H1 (cell line): ENCODE data around the gene ZNF860. TPM values are rescaled to one million over a fixed set of nuclear protein-coding genes. Genes with fewer than 3 reads are reported as not detected.

Experiments
- CTCF ChIA-PET: fragments of 300-600 bp; sonication (Branson Sonifier 250); formaldehyde crosslinking; loops from one replicate; lab custom pipeline; 2021; ENCODE audit not compliant: partially characterized antibody; lab: Charles Lee
- POLR2A ChIA-PET: fragments of 300-600 bp; sonication (Branson Sonifier 250); formaldehyde crosslinking; loops from one replicate; lab custom pipeline; 2021; ENCODE audit warnings: inconsistent platforms; ENCODE audit not compliant: partially characterized antibody; lab: Charles Lee
- DNase-seq, 2 experiments: peaks; one replicate each; pipeline versions ENCODE4 v3.0.0 to v3.0.0-alpha.2; 2010 to 2022; ENCODE audit warnings: low spot score in 2 of 2, low read depth in 1 of 2, mixed read lengths in 1 of 2
- FAIRE-seq: peaks from 2 replicates; lab custom pipeline; 2011; peaks lifted over from hg19 to GRCh38; lab: Jason Lieb, UNC
- H2AFZ ChIP-seq: 2 replicates; pipeline ENCODE4 v1.8.1; 2012; ENCODE audit warnings: low read length, inconsistent platforms
- H2AK5ac ChIP-seq: 2 replicates; pipeline ENCODE4 v1.6.1; 2013; ENCODE audit warnings: low read depth, low read length
- H2BK120ac ChIP-seq: replicated peaks from 2 replicates; pipeline ENCODE3; 2013; ENCODE audit warnings: low read depth, low read length, inconsistent platforms
- H2BK12ac ChIP-seq: 2 replicates; pipeline ENCODE4 v1.6.1; 2013; ENCODE audit warnings: low read depth, low read length
- H2BK15ac ChIP-seq: 2 replicates; pipeline ENCODE4 v1.6.1; 2013; ENCODE audit warnings: low read length
- H2BK20ac ChIP-seq: 2 replicates; pipeline ENCODE4 v1.6.1; 2013; ENCODE audit warnings: low read length
- H2BK5ac ChIP-seq: 2 replicates; pipeline ENCODE4 v1.6.1; 2013; ENCODE audit warnings: low read depth, low read length
- H3K14ac ChIP-seq: 2 replicates; pipeline ENCODE4 v1.6.1; 2013; ENCODE audit warnings: inconsistent platforms; ENCODE audit not compliant: insufficient read length
- H3K18ac ChIP-seq: 2 replicates; pipeline ENCODE4 v1.6.1; 2013; ENCODE audit warnings: low read length; ENCODE audit errors: extremely low read depth
- H3K23ac ChIP-seq: 2 replicates; pipeline ENCODE4 v1.6.1; 2013; ENCODE audit warnings: inconsistent platforms; ENCODE audit not compliant: insufficient read length
- H3K23me2 ChIP-seq: 2 replicates; pipeline ENCODE4 v1.6.1; 2013; ENCODE audit warnings: low read depth, low read length
- H3K27ac ChIP-seq: 2 replicates; pipeline ENCODE4 v1.6.1; 2011; ENCODE audit warnings: low read depth, low read length, inconsistent platforms
- H3K27me3 ChIP-seq, 4 experiments: replicated peaks in 1 of 4; 1 replicate in 1 of 4; 2 replicates in 3 of 4; pipeline versions ENCODE4 v1.6.1 to v1.8.1; 2011 to 2013; ENCODE audit warnings: low read length in 3 of 4, mild to moderate bottlenecking in 3 of 4, inconsistent platforms in 2 of 4, mixed read lengths in 2 of 4, moderate library complexity in 1 of 4; ENCODE audit not compliant: control insufficient read depth in 3 of 4, insufficient read depth in 3 of 4; ENCODE audit errors: extremely low read depth in 1 of 4
- H3K36me3 ChIP-seq, 4 experiments: 2 replicates each; pipeline versions ENCODE4 v1.6.1 to v1.8.1; 2011 to 2013; ENCODE audit warnings: mild to moderate bottlenecking in 4 of 4, low read length in 3 of 4, moderate library complexity in 2 of 4, control low read depth in 1 of 4, inconsistent platforms in 1 of 4; ENCODE audit not compliant: insufficient read depth in 4 of 4, control insufficient read depth in 2 of 4
- H3K4ac ChIP-seq: replicated peaks from 2 replicates; pipeline ENCODE3; 2013; ENCODE audit warnings: low read length, low read depth, mixed read lengths, inconsistent platforms; ENCODE audit not compliant: insufficient read length
- H3K4me1 ChIP-seq, 4 experiments: replicated peaks in 1 of 4; 1 replicate in 1 of 4; 2 replicates in 3 of 4; pipeline versions ENCODE4 v1.6.1 to v1.8.1; 2011 to 2013; ENCODE audit warnings: low read length in 3 of 4, inconsistent platforms in 2 of 4, mixed read lengths in 1 of 4; ENCODE audit not compliant: insufficient read depth in 4 of 4, control insufficient read depth in 3 of 4
- H3K4me2 ChIP-seq, 2 experiments: 2 replicates each; pipeline versions ENCODE4 v1.6.1 to v1.8.1; 2011 to 2013; ENCODE audit warnings: low read depth in 2 of 2, low read length in 2 of 2, control low read depth in 1 of 2, inconsistent platforms in 1 of 2, mild to moderate bottlenecking in 1 of 2; ENCODE audit not compliant: insufficient read depth in 1 of 2
- H3K4me3 ChIP-seq, 4 experiments: fragments of 200-600, 300-600 bp in 1 of 4; sonication (generic), shearing (Covaris generic), sonication (Bioruptor Twin) in 1 of 4; 2 replicates each; pipeline versions ENCODE4 v1.5.1 to v1.8.1; 2011 to 2016; ENCODE audit warnings: low read length in 4 of 4, low read depth in 3 of 4, control low read depth in 2 of 4, inconsistent platforms in 2 of 4, mild to moderate bottlenecking in 2 of 4, mixed read lengths in 1 of 4, moderate library complexity in 1 of 4; ENCODE audit not compliant: insufficient read depth in 2 of 4; ENCODE audit errors: extremely low read depth in 1 of 4
- H3K56ac ChIP-seq: replicated peaks from 2 replicates; pipeline ENCODE3; 2013; ENCODE audit warnings: low read depth, mild to moderate bottlenecking, mixed read lengths, low read length, inconsistent platforms; ENCODE audit not compliant: insufficient read length
- H3K79me1 ChIP-seq: 2 replicates; pipeline ENCODE4 v1.6.1; 2013; ENCODE audit warnings: low read depth, low read length, control low read depth
- H3K79me2 ChIP-seq, 2 experiments: 2 replicates each; pipeline versions ENCODE4 v1.6.1 to v1.8.1; 2012 to 2013; ENCODE audit warnings: low read length in 2 of 2, mild to moderate bottlenecking in 2 of 2, inconsistent platforms in 1 of 2; ENCODE audit not compliant: insufficient read depth in 2 of 2, control insufficient read depth in 1 of 2
- H3K9ac ChIP-seq, 4 experiments: replicated peaks in 1 of 4; 1 replicate in 1 of 4; 2 replicates in 3 of 4; pipeline versions ENCODE4 v1.6.1 to v1.8.1; 2011 to 2013; ENCODE audit warnings: low read depth in 3 of 4, low read length in 3 of 4, control low read depth in 2 of 4, mild to moderate bottlenecking in 2 of 4, moderate library complexity in 2 of 4, inconsistent platforms in 1 of 4; ENCODE audit errors: extremely low read depth in 1 of 4
- H3K9me3 ChIP-seq, 2 experiments: 2 replicates each; pipeline versions ENCODE4 v1.6.1 to v1.8.1; 2012 to 2013; ENCODE audit warnings: mild to moderate bottlenecking in 2 of 2, moderate library complexity in 2 of 2, control low read depth in 1 of 2, inconsistent platforms in 1 of 2, low read depth in 1 of 2, low read length in 1 of 2, mixed read lengths in 1 of 2; ENCODE audit not compliant: insufficient read depth in 2 of 2
- H4K20me1 ChIP-seq, 2 experiments: replicated peaks in 1 of 2; 2 replicates each; pipeline versions ENCODE3 to v1.8.1; 2011 to 2013; ENCODE audit warnings: inconsistent platforms in 2 of 2, low read length in 2 of 2, mild to moderate bottlenecking in 1 of 2; ENCODE audit not compliant: insufficient read depth in 2 of 2, control insufficient read depth in 1 of 2
- H4K5ac ChIP-seq: 2 replicates; pipeline ENCODE4 v1.6.1; 2013; ENCODE audit warnings: low read length, low read depth, mixed read lengths, inconsistent platforms; ENCODE audit not compliant: insufficient read length
- H4K8ac ChIP-seq: 2 replicates; pipeline ENCODE4 v1.8.0; 2013; ENCODE audit warnings: mild to moderate bottlenecking, moderate library complexity, low read length, inconsistent platforms; ENCODE audit not compliant: insufficient read depth; ENCODE audit errors: extremely low read depth
- H4K91ac ChIP-seq: replicated peaks from 2 replicates; pipeline ENCODE3; 2013; ENCODE audit warnings: low read length, mixed read lengths, inconsistent platforms; ENCODE audit not compliant: insufficient read length
- CEBPB ChIP-seq: IDR thresholded peaks from 2 replicates; pipeline ENCODE4 v1.6.1; 2012; ENCODE audit warnings: low read depth, low read length
- PHF8 ChIP-seq: fragments of 200-600 bp; sonication (generic); conservative IDR thresholded peaks from 2 replicates; pipeline ENCODE4 v1.7.1; 2012; ENCODE audit warnings: low read depth, mild to moderate bottlenecking, inconsistent platforms, low read length, moderate library complexity
- POLR2AphosphoS5 ChIP-seq: IDR thresholded peaks from 2 replicates; pipeline ENCODE4 v1.6.1; 2011; ENCODE audit warnings: low read depth, low read length
- RAD21 ChIP-seq, 2 experiments: IDR thresholded peaks in 1 of 2; conservative IDR thresholded peaks in 1 of 2; 2 replicates each; pipeline ENCODE4 v1.6.1; 2011; ENCODE audit warnings: low read depth in 2 of 2, low read length in 2 of 2, improper control_type of control experiment in 1 of 2, inconsistent platforms in 1 of 2, mild to moderate bottlenecking in 1 of 2, moderate library complexity in 1 of 2
- SAP30 ChIP-seq: fragments of 300-600 bp; sonication (generic); IDR thresholded peaks from 2 replicates; pipeline ENCODE4 v1.7.1; 2012; ENCODE audit warnings: low read length, moderate library complexity, mild to moderate bottlenecking, inconsistent platforms; ENCODE audit not compliant: insufficient read depth, insufficient replicate concordance
- ZNF274 ChIP-seq: IDR thresholded peaks from 2 replicates; pipeline ENCODE4 v1.7.0; 2012; ENCODE audit warnings: low read length, borderline replicate concordance; ENCODE audit errors: extremely low read depth
- WGBS, 2 experiments: shearing (Covaris generic) in 1 of 2; methylation state at CpG; one replicate each; pipeline versions ENCODE4 v1.1.6 to v1.1.7; 2013 to 2015; ENCODE audit warnings: low lambda C conversion rate in 2 of 2, mixed read lengths in 2 of 2, inconsistent platforms in 1 of 2, low coverage in 1 of 2, missing lambda C conversion rate in 1 of 2; ENCODE audit not compliant: insufficient replicate concordance in 2 of 2, insufficient coverage in 1 of 2, insufficient read length in 1 of 2; ENCODE audit errors: extremely low coverage in 1 of 2, missing lambda C conversion rate in 1 of 2; 5-methylcytosine and 5-hydroxymethylcytosine counted together
- polyA plus RNA-seq, 7 experiments: library from polyadenylated mRNA; depleted of rRNA in 3 of 7; stranded (reverse) in 5 of 7; unstranded in 2 of 7; fragments of >200 nt in 5 of 7; fragments of 200-250 nt in 2 of 7; gene quantifications; 1 replicate in 5 of 7; 2 replicates in 1 of 7; 4 replicates in 1 of 7; pipeline versions ENCODE4 v1.2.1 to v1.2.3, GENCODE V29; 2011 to 2013; ENCODE audit warnings: missing spikeins in 2 of 7, mixed read lengths in 2 of 7
- total RNA-seq: library from RNA; stranded (reverse); fragmentation: NEBNext Ultra II Directional; extraction: Animal tissue kit (Norgen Biotek cat#: 25700); gene quantifications from 2 replicates; pipeline ENCODE4 v1.2.1, GENCODE V29; 2021

ZNF860 gene
- total and polyA plus RNA-seq, 2 of the 8 experiments (the other 6 are each of a cell fraction or from before 2014, with no cell fraction given) = 3.2 to 8.6 TPM

DNA sequence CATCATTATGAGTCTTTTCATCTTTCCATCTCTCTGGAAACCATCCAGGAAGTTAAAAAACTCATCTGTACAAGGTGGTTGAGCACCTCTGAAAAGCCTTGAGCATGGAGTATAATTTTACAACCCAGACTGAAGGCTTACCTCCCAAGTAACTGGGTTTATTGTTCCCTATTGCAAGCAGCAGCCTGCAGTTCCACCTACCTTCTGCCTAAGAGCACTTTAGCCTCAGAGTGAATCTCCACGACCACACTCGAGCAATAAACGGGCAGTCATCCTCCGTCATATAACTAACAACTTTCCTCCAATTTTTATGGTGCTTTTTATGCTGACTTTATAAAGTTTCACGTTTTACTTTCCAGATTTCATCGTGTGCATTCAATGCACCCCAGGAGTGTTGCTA is 33.3 kb upstream of the ZNF860 start:
- H3K4me3 ChIP-seq = no peak overlapping the region
- peaks cover 0 to 5% (median 2%) of the 10 kb centered on the region in 4 experiments; a peak in 1 of 8 replicates for H3K36me3 ChIP-seq
- H2BK5ac ChIP-seq = no peak overlapping the region
- no peaks in the 10 kb centered on the region for H3K23me2 ChIP-seq
- no peak overlapping the region for H3K4ac ChIP-seq
- no peak overlapping the region; the same call in 1 of the 2 replicates for H3K18ac ChIP-seq
- H2AFZ ChIP-seq = no peak overlapping the region
- no peak overlapping the region for H3K27ac ChIP-seq
- H4K20me1 ChIP-seq = peaks cover 0 to 4% of the 10 kb centered on the region in 2 experiments
- H3K79me1 ChIP-seq = peaks cover 13% of the 10 kb centered on the region
- H3K27me3 ChIP-seq = no peaks in the 10 kb centered on the region
- no peak overlapping the region for H4K8ac ChIP-seq
- no peak for FAIRE-seq
- DNase-seq = no peak
- H3K23ac ChIP-seq = no peak overlapping the region
- no peak overlapping the region for H2BK15ac ChIP-seq
- H2BK12ac ChIP-seq = no peak overlapping the region
- H3K79me2 ChIP-seq = peaks cover 24 to 86% of the 10 kb centered on the region in 2 experiments
- no peak overlapping the region for H2BK120ac ChIP-seq
- H2AK5ac ChIP-seq = no peak overlapping the region
- peaks cover 3 to 9% of the 10 kb centered on the region in 2 experiments; a peak in 1 of 4 replicates for H3K9me3 ChIP-seq
- POLR2A ChIA-PET = interaction anchor here (1.1 kb wide), 1 partner anchor 10 kb away, joined by 3 read pairs; no protein-coding TSS in a partner anchor
- WGBS, 2 experiments = 88% methylated on average over 6 of the region's 6 CpGs; no CpG with 5 or more reads in 1 of the 2 experiments
- CTCF ChIA-PET = interaction anchor here (0.5 to 0.6 kb wide), 2 partner anchors 81 to 757 kb away, joined by 3 to 6 read pairs; no protein-coding TSS in a partner anchor
- H4K91ac ChIP-seq = no peak overlapping the region
- no peak for TF ChIP-seq SAP30
- no peak for TF ChIP-seq PHF8
- TF ChIP-seq POLR2AphosphoS5 = no peak
- TF ChIP-seq RAD21 (IDR thresholded peaks at IDR 0.05 in 1 of 2, conservative IDR thresholded peaks at IDR 0.05 in 1 of 2; ENCODE audit: low read depth in 2 of 2, low read length in 2 of 2) = no peak
- TF ChIP-seq CEBPB = no peak
- TF ChIP-seq ZNF274 = no peak
- no peak overlapping the region for H2BK20ac ChIP-seq
- no peak overlapping the region for H3K9ac ChIP-seq
- H3K4me2 ChIP-seq = no peak overlapping the region
- peaks cover 2 to 23% (median 15%) of the 10 kb centered on the region in 4 experiments for H3K4me1 ChIP-seq
- H3K14ac ChIP-seq = no peak overlapping the region
- H3K56ac ChIP-seq = no peak overlapping the region
- H4K5ac ChIP-seq = no peak overlapping the region
